ENCODE data around the gene ARHGEF17. TPM values are rescaled to one million over a fixed set of nuclear protein-coding genes. Genes with fewer than 3 reads are reported as not detected.

ARHGEF17 gene
- total RNA-seq, 1 experiment from 2014 or later = 24.0 TPM

- H3K9me3 ChIP-seq (ENCODE audit: low read depth, low read length, poor library complexity, severe bottlenecking) = no peaks in the 10 kb centered on the region
- no peak overlapping the region for H3K4me3 ChIP-seq (ENCODE audit: low read depth, low read length, poor library complexity, severe bottlenecking)
- no peak for DNase-seq (ENCODE audit: low spot score)
- CTCF ChIA-PET = no interaction called here
- H3K4me1 ChIP-seq (ENCODE audit: insufficient read depth, low read length, poor library complexity, severe bottlenecking) = no peaks in the 10 kb centered on the region
- peaks cover 6% of the 10 kb centered on the region for H3K36me3 ChIP-seq (ENCODE audit: insufficient read depth, low read length, poor library complexity, severe bottlenecking)
- BruUV-seq (replicated peaks) = no TSS peak
- H3K27me3 ChIP-seq (replicated peaks; ENCODE audit: insufficient read depth, low read depth, low read length, poor library complexity) = no peaks in the 10 kb centered on the region
- TF ChIP-seq EZH2 (IDR thresholded peaks at IDR 0.05; ENCODE audit: borderline replicate concordance, low read depth, low read length, poor library complexity, severe bottlenecking) = no peak
- intact Hi-C loops (cut with micrococcal nuclease; ENCODE audit: unreplicated experiment) = loop anchor here (2.0 kb wide), 1 partner anchor 256 kb away; no protein-coding TSS in a partner anchor
- POLR2A ChIA-PET (ENCODE audit: low non-redundant PET) = no interaction called here
- H3K27ac ChIP-seq (ENCODE audit: low read depth, low read length, poor library complexity, severe bottlenecking) = no peak overlapping the region
These were observed 97.1 kb downstream of the ARHGEF17 start for GRCh38 chr11:73405146-73405510.

GRCh38 chr11:73406131-73406530, 98.1 kb downstream of the ARHGEF17 start:
- CTCF ChIA-PET = interaction anchor here (0.6 kb wide), 1 partner anchor 29 kb away, joined by 10 read pairs; no protein-coding TSS in a partner anchor

GRCh38 chr11:73406619-73407018, 98.5 kb downstream of the ARHGEF17 start:
- BruUV-seq (replicated peaks) = no TSS peak
- Histone ChIP-seq H3K4me3 (ENCODE audit: low read depth, low read length, poor library complexity, severe bottlenecking) (no peak overlapping the region), H3K4me1 (ENCODE audit: insufficient read depth, low read length, poor library complexity, severe bottlenecking) (no peaks in the 10 kb centered on the region), H3K9me3 (ENCODE audit: low read depth, low read length, poor library complexity, severe bottlenecking) (no peaks in the 10 kb centered on the region), H3K27ac (ENCODE audit: low read depth, low read length, poor library complexity, severe bottlenecking) (no peak overlapping the region), H3K27me3 (replicated peaks; ENCODE audit: insufficient read depth, low read depth, low read length, poor library complexity) (no peaks in the 10 kb centered on the region), H3K36me3 (ENCODE audit: insufficient read depth, low read length, poor library complexity, severe bottlenecking) (peaks cover 6% of the 10 kb centered on the region)
- ChIA-PET CTCF (interaction anchor here (1.2 kb wide), 1 partner anchor 254 kb away, joined by 3 read pairs; no protein-coding TSS in a partner anchor), POLR2A (ENCODE audit: low non-redundant PET) (no interaction called here)
- no peak for TF ChIP-seq EZH2 (IDR thresholded peaks at IDR 0.05; ENCODE audit: borderline replicate concordance, low read depth, low read length, poor library complexity, severe bottlenecking)
- no peak for TF ChIP-seq CTCF (conservative IDR thresholded peaks at IDR 0.05; ENCODE audit: low read depth, low read length)
- intact Hi-C loops (cut with micrococcal nuclease; ENCODE audit: unreplicated experiment) = no loop called here
- DNase-seq (ENCODE audit: low spot score) = no peak

More at GRCh38 chr11:73406131-73406530, 98.1 kb downstream of the ARHGEF17 start:
- Histone ChIP-seq H3K36me3 (ENCODE audit: insufficient read depth, low read length, poor library complexity, severe bottlenecking) (peaks cover 6% of the 10 kb centered on the region), H3K9me3 (ENCODE audit: low read depth, low read length, poor library complexity, severe bottlenecking) (no peaks in the 10 kb centered on the region), H3K4me3 (ENCODE audit: low read depth, low read length, poor library complexity, severe bottlenecking) (no peak overlapping the region), H3K4me1 (ENCODE audit: insufficient read depth, low read length, poor library complexity, severe bottlenecking) (no peaks in the 10 kb centered on the region), H3K27ac (ENCODE audit: low read depth, low read length, poor library complexity, severe bottlenecking) (no peak overlapping the region), H3K27me3 (replicated peaks; ENCODE audit: insufficient read depth, low read depth, low read length, poor library complexity) (no peaks in the 10 kb centered on the region)
- BruUV-seq (replicated peaks) = no TSS peak
- DNase-seq (ENCODE audit: low spot score) = no peak
- intact Hi-C loops (cut with micrococcal nuclease; ENCODE audit: unreplicated experiment) = no loop called here
- POLR2A ChIA-PET (ENCODE audit: low non-redundant PET) = no interaction called here
- TF ChIP-seq EZH2 (IDR thresholded peaks at IDR 0.05; ENCODE audit: borderline replicate concordance, low read depth, low read length, poor library complexity, severe bottlenecking) (no peak), CTCF (conservative IDR thresholded peaks at IDR 0.05; ENCODE audit: low read depth, low read length) (no peak)

GRCh38 chr11:73409431-73409830, 101.4 kb downstream of the ARHGEF17 start:
- TF ChIP-seq CTCF (conservative IDR thresholded peaks at IDR 0.05; ENCODE audit: low read depth, low read length) = no peak
- TF ChIP-seq EZH2 (IDR thresholded peaks at IDR 0.05; ENCODE audit: borderline replicate concordance, low read depth, low read length, poor library complexity, severe bottlenecking) = no peak
- H3K27ac ChIP-seq (ENCODE audit: low read depth, low read length, poor library complexity, severe bottlenecking) = no peak overlapping the region
- intact Hi-C loops (cut with micrococcal nuclease; ENCODE audit: unreplicated experiment) = no loop called here
- H3K36me3 ChIP-seq (ENCODE audit: insufficient read depth, low read length, poor library complexity, severe bottlenecking) = peaks cover 6% of the 10 kb centered on the region
- H3K4me3 ChIP-seq (ENCODE audit: low read depth, low read length, poor library complexity, severe bottlenecking) = no peak overlapping the region
- no peaks in the 10 kb centered on the region for H3K9me3 ChIP-seq (ENCODE audit: low read depth, low read length, poor library complexity, severe bottlenecking)
- BruUV-seq (replicated peaks) = no TSS peak
- DNase-seq (ENCODE audit: low spot score) = no peak
- H3K27me3 ChIP-seq (replicated peaks; ENCODE audit: insufficient read depth, low read depth, low read length, poor library complexity) = no peaks in the 10 kb centered on the region
- POLR2A ChIA-PET (ENCODE audit: low non-redundant PET) = no interaction called here
- H3K4me1 ChIP-seq (ENCODE audit: insufficient read depth, low read length, poor library complexity, severe bottlenecking) = peaks cover 10% of the 10 kb centered on the region
- CTCF ChIA-PET = no interaction called here

Measured in A673 (cell line).